ENCODE results near the gene PGPEP1.
A peak's percentile ranks its signal among the peaks of the same experiment; 100 is the strongest.
"Not testable (repeated sequence)": the region's sequence is repeated elsewhere in the genome, so short reads cannot be mapped to it uniquely, and the experiment has no call there.

PGPEP1 gene

GRCh38 chr19:18349524-18350128 lies 9.2 kb downstream of the PGPEP1 start:
- peak overlapping the region; percentile 33 for H3K27ac ChIP-seq
- TF ChIP-seq CTCF (conservative IDR thresholded peaks at IDR 0.05): peak; percentile 97

GRCh38 chr19:18350490-18350889 lies 10.1 kb downstream of the PGPEP1 start:
- no peak for TF ChIP-seq CTCF (conservative IDR thresholded peaks at IDR 0.05)
- peak overlapping the region; percentile 33 for H3K27ac ChIP-seq

GRCh38 chr19:18351544-18351943 lies 11.1 kb downstream of the PGPEP1 start:
- no peak overlapping the region for H3K27ac ChIP-seq
- TF ChIP-seq CTCF (conservative IDR thresholded peaks at IDR 0.05): no peak

GRCh38 chr19:18353378-18354005 lies 13.1 kb downstream of the PGPEP1 start:
- TF ChIP-seq CTCF (conservative IDR thresholded peaks at IDR 0.05): no peak
- H3K27ac ChIP-seq: no peak overlapping the region

GRCh38 chr19:18354743-18355142 lies 14.3 kb downstream of the PGPEP1 start:
- not testable (repeated sequence) for H3K27ac ChIP-seq

GRCh38 chr19:18357041-18357440 lies 16.6 kb downstream of the PGPEP1 start:
- TF ChIP-seq CTCF (conservative IDR thresholded peaks at IDR 0.05): no peak
- H3K27ac ChIP-seq: peak overlapping the region; percentile 40

GRCh38 chr19:18361646-18362045 lies 21.2 kb downstream of the PGPEP1 start:
- no peak for TF ChIP-seq CTCF (conservative IDR thresholded peaks at IDR 0.05)
- H3K27ac ChIP-seq: peak overlapping the region; percentile 99

GRCh38 chr19:18362934-18363542 lies 22.6 kb downstream of the PGPEP1 start:
- TF ChIP-seq CTCF (conservative IDR thresholded peaks at IDR 0.05): no peak
- H3K27ac ChIP-seq: peak overlapping the region; percentile 99

All from VCaP (cell line).